Stimulated activated CD4-positive, alpha-beta T cell treated with anti-CD3 and anti-CD28 coated beads, Interleukin-4, amount 100 ng/mL, for 24 hours (primary cell): ENCODE data around the gene TP53I11.

Experiments
- DNase-seq: peaks from one replicate; pipeline ENCODE4 v3.0.0-alpha.2; 2020

TP53I11 gene

DNA sequence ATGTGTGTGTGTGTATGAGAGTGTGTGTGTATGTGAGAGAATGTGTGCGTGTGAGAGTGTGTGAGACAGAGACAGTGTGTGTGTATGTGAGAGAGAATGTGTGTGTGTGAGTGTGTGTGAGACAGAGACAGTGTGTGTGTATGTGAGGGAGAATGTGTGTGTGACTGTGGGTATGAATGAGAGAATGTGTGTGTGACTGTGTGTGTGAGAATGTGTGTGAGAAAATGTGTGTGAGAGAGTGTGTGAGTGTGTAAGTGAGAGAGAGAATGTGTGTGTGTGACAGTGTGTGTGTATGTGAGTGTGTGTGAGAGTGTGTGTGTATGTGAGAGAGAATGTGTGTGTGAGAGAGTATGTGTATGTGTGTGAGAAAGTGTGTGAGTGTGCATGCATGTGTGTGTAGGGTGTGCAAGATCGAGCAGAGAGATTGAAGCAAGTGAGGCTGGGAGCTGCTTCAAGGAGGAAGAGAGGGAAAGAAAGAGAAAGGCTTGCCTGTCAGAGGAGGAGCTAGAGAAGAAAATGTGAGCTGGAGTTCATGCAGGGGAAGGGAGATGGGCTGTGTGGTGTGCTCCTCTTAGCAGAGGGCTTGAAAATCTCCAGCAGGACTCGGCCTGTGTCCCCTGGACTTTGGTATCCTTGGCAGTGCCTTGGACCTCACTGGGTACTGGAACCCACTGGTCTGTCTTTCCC is 27.7 kb upstream of the TP53I11 start:
- DNase-seq = no peak

DNA sequence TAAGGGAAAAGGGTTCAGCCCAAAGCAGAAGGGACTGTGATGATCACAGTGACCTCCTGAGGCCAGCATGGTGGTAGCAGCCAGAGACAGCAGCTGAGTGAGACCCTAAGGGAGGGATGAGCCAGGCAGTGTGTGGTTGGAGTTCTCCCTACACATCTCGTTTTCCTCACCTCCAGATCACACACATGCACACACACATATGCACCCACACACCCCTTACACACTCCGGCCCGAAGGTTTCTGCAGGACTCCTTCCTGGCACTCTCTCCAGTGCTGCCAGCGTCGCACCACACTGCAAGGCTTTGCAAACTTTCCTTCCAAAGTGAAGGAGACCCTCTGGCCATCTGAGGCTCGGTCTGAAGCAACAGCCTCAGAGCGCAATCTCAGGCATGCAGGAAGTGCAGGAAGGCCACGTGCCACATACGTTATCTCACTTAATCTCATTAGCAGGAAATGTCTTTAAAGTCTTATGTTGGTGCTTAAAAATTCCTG is 26.9 kb upstream of the TP53I11 start:
- no peak for DNase-seq

DNA sequence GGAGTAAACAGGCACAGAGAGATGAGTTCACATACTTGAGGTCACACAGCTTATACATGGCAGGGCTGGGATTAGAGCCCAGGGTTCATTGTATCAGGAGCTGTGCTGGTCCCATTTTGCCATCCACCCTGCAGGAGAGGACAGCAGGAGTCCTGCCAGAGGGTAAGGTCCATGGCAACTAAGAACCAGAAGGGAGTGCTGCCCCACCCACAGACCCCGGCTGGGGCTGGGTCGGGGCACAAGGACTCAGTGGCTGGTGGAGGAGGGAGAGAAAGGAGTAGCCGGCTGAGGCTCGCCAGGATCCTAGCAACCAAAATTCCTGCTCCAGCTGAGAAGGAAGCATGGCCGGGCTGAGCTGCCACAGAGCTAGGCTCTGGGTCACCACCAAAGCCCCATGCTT is 25.9 kb upstream of the TP53I11 start:
- no peak for DNase-seq

DNA sequence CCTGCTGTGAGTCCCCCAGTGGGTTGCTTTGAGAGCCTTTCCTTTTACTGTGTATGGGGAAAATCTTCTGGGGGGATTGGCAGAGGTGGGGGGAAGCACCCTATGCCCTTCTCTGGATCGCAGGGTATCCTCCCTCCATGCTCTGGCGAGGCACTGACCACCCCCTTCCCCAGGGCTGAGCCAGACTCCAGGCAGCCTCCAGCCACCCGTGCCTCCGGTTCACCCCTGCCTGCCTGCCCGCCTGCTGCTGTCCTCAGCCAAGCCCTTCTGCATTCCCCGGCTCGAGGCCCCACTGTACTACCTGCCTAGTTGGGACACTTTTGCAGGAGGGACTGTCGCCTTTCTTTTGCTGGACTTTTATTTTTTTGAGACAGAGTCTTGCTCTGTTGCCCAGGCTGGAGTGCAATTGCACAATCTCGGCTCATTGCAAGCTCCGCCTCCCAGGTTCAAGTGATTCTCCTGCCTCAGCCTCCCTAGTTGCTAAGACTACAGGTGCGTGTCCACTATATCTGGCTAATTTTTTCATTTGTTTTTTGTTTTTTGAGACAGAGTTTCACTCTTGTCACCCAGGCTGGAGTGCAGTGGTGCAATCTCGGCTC is 23.8 kb upstream of the TP53I11 start:
- no peak for DNase-seq

DNA sequence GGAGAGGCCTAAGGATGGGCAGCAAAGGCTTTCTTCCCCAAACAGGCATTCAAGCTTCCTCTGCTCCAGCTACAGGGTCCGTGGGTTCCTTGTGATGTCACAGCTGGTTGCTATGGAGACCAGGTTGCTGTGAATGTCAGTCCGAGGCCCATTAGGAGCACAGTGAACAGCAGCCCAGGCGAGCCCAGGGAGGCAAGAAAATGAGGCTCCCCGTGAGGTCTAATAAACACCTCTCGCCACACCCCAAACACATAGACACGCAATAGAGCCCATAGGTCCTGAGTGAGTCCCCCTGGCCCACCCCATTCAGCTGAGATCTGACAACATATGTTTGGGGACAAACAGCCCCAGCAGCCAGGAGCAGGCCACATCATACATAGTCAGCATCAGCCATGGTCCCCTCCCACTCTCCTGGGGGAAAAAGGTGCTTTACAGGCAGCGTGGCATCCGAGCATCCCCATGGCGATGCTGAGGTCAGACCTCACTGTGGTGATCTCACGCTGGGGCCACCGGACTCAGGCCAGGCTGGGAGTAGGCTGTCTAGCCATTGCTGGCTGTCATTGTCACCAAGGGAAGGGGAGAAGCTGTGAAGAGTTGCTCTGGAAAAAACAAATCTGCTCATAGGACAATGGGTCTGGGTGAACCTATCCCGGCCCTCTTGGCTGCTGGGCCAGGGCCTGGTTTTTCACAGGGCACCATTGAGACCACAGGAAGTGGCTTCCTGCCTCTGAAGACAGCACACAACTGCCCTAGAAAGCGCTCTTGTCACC is 23.1 kb upstream of the TP53I11 start:
- DNase-seq = no peak

DNA sequence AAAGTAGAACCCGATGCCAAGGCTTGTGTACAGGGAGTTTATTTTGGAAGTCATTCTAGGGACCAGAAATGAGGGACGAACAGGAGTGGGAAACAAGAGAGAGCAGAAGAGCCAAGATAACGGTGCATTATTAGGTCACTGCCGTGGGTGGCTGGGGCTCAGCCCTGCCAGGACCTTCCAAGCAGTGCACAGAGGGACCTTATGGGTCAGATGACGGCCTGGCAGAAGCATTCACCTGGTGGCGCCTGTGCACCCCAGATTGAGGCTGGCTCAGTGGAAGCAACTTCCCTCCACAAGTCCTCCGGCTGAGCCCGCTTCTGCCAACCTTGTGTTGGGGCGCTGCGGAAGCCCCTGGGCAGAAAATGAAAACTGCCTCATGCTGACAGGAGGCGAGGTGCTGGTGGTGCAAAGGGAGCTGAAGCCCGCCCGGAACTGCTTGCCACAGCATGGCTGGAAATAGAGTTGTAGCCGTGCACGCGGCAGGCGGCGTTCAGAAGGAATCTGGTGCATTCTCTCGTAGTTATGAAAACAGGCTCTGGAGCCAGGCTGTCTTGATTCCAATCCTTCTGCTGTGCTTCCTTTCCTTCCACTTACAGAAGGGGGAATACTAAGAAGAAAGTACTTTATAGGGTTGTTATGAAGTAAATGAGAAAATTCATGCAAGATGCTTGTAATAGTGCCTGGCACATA is 22.2 kb upstream of the TP53I11 start:
- DNase-seq = no peak

DNA sequence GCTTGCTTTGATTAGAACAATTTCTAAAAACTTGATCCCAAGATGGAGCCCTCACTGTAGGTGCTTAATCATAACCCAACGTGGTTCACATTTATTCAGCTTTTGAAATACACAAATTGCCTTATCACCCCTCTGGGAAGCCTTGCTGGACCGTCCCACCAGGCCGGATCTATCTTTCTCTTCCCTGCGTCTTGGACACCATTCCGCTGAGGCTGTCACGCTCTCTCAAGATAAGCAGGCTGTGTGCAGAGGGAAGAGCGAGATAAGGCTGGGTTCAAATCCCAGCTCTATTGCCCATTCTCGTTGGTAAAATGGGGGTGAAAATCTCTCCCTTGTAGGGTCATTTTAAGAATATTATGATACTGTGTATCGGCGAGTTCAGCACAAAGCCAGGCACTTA is 20.5 kb upstream of the TP53I11 start:
- DNase-seq = no peak

DNA sequence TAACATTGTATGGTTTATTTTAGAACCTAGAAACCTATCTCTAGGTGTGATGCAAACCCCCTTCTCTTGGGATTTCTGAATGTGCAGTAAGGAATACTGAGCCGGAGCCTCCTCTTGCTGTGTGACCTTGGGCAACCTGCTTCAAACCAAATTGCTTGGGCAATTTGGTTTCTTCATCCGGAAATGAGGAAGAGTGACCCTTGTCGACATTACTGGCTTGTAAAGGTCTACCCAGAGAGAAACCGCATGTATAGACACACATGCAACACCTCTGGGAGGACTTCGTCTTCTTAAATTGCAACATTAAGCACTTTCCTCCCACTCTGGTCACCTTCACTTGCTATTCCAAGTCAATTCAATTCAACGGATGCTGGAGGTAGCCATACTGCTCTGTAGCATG is 19.6 kb upstream of the TP53I11 start:
- DNase-seq = no peak

DNA sequence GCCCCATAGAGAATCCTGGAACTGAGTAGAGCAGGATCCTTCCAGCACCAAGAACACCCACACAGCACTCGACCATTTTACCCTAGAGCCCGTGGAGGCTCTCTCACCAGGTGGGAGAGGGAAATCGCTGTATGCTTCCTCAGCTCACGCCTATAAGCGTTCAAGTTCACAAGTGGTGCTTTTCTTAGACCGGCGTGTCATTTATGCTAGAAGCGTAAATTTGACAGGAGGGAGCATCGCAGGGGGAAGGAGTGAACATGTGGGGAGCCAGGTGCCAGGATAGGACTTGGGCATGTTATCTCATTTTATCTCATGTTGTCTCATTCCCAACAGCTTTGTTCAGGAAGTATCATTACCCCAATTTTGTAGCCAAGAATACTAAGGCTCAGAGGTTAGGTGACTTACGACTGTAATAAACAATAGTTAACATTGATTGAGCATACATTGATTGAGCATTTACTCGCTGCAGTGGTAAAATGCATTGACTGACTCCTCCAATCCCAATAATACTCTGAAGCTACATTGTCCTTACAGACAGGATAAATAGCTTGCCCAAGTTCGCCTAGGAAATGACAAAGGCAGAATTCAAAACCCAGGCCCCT is 19.1 kb upstream of the TP53I11 start:
- DNase-seq = no peak

DNA sequence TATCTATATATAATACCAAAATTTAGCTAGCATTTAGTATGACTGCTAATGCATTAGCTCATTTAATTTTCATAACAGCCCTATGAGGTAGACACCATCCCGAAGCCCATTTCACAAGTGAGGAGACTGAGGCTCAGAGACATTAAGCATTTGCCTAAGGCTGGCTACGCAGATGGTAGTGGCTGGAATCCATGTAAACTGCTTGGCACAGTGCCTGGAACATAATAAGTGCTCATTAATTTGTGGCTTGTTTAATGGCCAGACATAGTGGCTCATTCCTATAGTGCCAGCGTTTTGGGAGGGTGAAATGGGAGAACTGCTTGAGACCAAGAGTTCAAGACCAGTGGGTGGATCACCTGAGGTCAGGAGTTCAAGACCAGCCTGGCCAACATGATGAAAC is 17.8 kb upstream of the TP53I11 start:
- DNase-seq = no peak

DNA sequence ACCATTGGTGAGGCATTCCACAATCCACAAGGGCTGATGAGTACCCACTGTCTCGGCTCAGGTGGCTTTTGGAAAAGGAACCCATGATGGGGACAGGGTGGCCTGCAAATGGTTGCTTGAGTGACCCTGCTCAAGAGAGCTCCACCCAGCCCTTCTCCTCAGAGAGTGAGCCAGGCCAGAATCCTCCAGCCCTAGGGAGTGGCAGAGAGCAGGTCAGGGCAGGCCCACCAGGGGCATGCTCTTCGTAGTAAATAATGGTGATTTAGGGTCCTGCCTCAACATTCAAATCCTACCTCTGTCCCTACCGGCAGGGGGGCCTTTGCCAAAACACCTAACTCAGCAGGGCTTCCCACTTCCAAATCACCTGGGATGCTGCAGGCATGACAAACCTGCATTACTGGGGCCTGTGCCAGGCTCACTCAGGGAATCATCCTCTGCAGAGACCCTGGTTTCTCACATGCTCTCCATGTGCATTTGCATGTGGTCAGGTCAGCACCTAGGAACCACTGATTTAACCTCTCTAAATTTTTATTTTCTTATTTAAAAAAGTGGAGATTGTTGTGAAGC is 17.3 kb upstream of the TP53I11 start:
- no peak for DNase-seq

DNA sequence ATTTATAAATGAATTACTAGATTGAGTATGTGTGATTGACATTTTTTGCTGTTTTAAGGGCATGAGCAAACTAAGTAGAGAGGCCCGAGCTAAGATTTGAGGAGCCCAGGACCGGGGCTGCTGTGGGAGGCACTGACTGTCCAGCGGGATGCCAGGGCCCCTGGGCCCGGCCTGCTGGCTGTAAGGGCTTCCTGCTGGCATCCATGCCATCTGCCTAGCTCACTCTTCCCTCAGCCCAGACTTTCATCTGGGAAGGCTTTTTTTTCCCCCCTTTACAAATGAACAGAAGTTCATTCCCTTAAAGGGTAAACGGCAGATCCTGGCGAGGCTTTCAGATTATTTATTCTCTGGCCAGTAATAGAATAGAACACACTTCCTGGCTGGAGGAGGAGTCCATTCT is 16.0 kb upstream of the TP53I11 start:
- DNase-seq = no peak

DNA sequence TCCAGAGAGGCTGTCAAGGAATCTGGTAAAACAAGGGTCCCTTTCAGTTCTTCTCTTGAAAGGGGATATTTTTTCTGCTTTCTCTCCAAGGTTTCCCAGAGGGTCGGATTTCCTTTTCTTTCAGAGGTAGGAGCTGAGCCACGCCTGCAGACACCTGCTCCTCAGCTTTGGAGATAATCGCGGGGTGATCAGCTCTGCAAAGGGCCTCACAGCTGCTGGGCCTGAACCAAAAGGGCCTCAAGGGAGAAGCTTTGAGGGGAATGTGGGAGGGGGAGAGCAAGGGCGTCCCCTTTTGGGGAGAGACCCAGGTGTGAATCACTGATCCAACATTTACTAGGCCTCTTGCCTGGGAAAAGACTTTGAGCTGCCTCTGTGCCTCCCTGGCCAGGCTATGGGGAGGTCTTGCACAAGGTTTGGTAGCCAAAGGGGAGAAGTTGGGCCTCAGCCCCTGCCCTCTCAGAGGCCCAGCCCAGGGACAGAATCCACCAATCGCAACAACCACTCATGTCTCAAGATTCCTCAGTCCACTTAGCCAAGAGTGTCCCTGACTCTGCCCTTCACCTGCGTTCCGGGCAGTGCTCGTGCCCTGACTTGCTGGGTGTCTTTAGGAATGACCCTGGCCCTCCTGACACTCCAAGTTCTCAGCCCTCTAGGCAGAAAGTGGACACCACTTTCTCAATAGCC is 14.0 kb upstream of the TP53I11 start:
- no peak for DNase-seq

DNA sequence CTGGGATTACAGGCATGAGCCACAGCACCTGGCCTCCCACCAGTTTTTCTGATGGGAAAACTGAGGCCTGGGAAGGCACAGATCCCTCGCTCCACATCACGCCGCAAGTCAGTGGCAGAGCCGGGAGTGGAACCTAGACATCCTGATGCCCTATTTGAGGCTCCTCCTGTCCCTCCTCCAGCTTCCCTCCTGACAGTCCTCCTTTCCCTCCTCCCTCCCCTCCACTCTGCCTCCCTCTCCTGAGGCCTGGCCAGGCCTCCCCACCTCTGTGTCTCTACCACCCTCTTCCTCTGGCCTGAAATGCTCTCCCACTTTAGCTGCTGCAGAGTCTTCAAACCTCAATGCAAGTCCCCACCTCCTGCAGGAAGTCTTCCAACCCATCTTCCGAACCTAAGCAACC is 13.3 kb upstream of the TP53I11 start:
- no peak for DNase-seq

DNA sequence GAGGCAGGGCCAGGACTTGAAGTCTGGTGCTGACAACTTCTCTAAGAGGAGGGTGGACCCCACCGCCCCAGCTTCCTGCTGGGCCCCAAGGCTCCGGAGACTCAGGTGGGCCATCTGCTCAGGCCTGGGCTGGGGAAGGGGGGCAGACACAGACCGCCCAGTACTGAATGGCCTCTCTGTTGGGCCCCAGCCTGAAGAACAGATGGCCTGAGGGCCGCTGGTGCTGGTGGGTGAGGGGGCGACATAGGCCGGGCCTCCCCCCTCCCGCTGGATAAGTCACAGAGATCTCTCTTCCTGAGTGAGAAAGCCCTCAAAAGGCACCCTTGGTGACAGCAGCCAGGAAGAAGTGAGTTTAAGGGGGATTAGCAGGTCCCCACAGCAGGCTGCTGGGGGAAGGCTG is 12.5 kb upstream of the TP53I11 start:
- DNase-seq = no peak

DNA sequence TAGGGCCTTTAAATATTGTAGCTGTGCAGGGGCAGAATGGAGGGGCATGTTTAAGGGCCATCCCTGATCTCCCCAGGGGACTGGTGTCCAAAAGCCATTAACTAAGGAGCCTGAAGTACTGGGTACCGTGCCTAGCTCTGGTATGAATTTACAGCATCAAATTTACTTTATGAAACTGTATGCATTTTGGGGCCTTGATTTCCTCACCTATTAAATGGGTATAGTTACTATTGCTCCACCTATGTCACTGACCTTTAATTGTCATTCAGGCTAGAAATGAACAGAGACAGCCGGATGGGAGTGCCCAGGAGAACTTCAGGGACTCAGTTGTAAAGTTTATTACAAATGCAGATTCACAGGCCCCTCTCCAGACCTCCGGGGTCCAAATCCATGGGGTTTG is 11.8 kb upstream of the TP53I11 start:
- DNase-seq = no peak

DNA sequence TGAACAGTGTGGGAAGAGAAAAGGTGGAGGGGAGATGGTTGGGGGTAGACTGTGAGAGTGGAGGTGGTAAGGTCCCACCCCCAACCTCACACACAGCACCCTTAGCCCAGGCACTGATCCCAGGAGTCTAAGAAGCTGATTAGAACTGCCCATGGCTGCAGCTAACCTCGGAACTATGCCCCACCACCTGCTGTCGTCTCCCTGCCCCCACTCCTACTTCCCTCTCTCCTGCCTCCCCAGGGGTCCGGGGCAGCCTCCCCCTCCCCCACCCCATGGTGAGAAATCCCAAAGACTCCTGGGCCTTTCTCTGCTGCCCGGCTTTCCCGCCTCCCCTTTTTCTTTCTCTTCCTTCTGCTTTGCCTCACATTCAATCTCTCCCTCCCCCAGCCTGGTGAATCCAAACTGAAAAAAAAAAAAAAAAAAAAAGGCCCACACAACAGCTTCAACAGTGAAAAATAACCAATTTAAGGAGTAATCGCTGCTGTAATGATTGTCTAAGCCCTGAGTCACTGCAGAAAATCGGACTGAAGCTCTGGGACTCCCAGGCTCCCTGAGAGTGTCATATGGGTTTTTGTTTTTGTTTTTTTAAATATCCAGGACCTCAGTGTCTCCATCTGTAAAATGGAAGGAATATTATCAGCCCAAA is 9.6 kb upstream of the TP53I11 start:
- DNase-seq = no peak

DNA sequence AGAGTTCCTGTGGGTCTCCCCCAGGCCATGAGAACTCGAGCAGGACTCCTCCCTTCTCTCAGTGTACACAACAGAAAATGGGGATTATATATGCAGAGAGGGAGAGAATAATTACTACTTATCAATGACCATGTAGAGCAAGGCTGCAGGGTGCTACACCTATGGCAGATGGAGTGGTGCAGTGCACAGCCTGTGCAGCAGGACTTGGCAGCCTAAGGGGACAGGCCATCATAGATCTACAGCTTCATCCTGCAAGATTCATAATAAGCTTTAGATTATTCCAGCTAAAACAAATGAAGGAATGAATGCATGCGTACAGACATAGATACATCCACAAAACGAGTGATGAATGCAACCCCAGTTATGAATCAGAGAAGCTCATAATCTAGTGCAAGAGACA is 8.4 kb upstream of the TP53I11 start:
- DNase-seq = no peak

DNA sequence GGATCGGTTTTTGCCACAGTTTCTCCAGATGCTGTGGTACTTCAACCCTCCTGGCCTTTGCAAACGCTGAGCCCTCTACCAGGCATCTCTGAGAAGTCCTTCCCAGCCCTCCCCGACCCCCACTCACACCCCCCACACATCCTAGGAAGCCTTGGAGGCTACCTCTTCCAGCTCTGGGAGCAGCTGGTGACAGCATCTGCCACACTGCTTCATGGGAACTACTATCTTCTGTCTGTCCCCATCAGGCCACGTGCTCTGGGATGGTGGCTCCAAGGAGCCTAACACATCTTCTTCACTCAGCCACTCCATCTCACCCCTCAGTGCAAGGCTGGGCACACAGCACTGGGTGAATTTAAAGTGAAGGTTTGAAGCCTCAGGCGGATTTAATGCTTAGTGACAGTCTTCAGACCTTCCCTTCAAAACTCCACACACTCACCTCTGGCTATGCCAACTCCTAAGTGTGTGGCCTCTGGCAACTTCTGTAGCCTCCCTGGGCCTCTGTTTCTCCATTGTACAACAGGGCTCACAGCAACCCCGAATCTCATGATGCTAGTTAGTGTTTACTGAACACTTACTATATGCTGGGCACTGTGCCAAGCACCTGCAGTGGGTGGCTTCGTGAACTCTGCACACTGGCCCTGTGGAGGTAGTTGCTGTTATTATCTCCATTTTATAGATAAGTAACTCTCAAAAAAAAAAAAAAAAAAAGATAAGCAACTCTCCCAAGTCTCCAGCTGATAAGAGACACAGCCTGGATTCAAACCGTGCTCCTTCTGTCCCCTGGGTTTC is 7.3 kb upstream of the TP53I11 start:
- no peak for DNase-seq

DNA sequence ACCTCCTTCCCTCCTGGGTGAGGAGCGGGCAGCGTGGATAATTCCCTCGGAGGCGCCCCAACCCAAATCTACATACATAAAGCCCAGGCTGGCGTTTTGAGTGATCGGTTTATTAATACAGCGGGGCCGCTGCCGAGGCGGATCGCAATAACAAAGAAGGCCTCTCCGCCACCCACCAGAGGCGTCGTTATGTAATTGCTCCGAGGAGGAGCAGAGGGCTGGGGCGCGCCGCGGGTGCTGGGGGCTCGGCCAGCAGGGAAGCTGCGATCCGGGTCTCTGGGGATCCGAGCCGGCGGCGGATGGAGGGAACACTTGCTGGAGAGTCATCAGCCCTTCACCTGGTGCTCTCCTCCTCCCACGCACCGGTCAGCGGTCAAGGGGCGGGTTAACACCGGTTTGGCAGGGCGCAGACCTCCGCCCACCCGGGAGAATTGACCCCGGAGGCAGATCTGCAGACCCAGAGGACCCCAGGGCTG is 6.4 kb upstream of the TP53I11 start:
- DNase-seq = no peak
